Measurements from ENCODE around the gene LBX1. TPM values are rescaled to one million over a fixed set of nuclear protein-coding genes. Genes with fewer than 3 reads are reported as not detected.

LBX1 gene
- total RNA-seq, 1 experiment from 2014 or later, result 0.15 TPM

- in situ Hi-C loops (cut with HindIII; ENCODE audit: low pct_unique_long_range_greater_than_20kb, low sequenced_read_pairs), result no loop called here
- H3K4me3 ChIP-seq (ENCODE audit: low read depth in 2 of 2, low read length in 2 of 2), result no peak overlapping the region
- no peaks in the 10 kb centered on the region for H3K27me3 ChIP-seq (ENCODE audit: control insufficient read depth, insufficient read depth, low read length)
- ChIA-PET CTCF (interaction anchor here (0.6 kb wide), 1 partner anchor 174 kb away, joined by 5 read pairs; no protein-coding TSS in a partner anchor), POLR2A (no interaction called here)
- ATAC-seq (no peak), DNase-seq (ENCODE audit: low read depth, low spot score) (no peak)
- no peaks in the 10 kb centered on the region for H3K36me3 ChIP-seq (ENCODE audit: control insufficient read depth, insufficient read depth, low read length)
- BruUV-seq (replicated peaks), result no TSS peak
- no peak for TF ChIP-seq CTCF (IDR thresholded peaks at IDR 0.05)
- TF ChIP-seq TCF7L2 (IDR thresholded peaks at IDR 0.05; ENCODE audit: low read depth, low read length), result no peak
- no peak for TF ChIP-seq POLR2AphosphoS5 (IDR thresholded peaks at IDR 0.05; ENCODE audit: low read depth, low read length)
- no peak for TF ChIP-seq SIN3A (IDR thresholded peaks at IDR 0.05; ENCODE audit: borderline replicate concordance, insufficient read depth, low read depth, low read length)
- no peak for TF ChIP-seq REST (IDR thresholded peaks at IDR 0.05; ENCODE audit: insufficient read depth in 1 of 2, low read depth in 2 of 2, low read length in 1 of 2)
- no peak overlapping the region for H3K27ac ChIP-seq (ENCODE audit: low read length)
- intact Hi-C loops (cut with micrococcal nuclease; ENCODE audit: unreplicated experiment), result no loop called here
- H3K9me3 ChIP-seq (ENCODE audit: control insufficient read depth, insufficient read depth, low read depth, low read length), result peaks cover 6% of the 10 kb centered on the region; the same call in 1 of the 2 replicates
- no peaks in the 10 kb centered on the region for H3K4me1 ChIP-seq (ENCODE audit: control insufficient read depth, insufficient read depth, low read length)
These were observed 32.9 kb upstream of the LBX1 start for GRCh38 chr10:101262147-101262546.

GRCh38 chr10:101261702-101262101 lies 32.4 kb upstream of the LBX1 start:
- in situ Hi-C loops (cut with HindIII; ENCODE audit: low pct_unique_long_range_greater_than_20kb, low sequenced_read_pairs) (no loop called here), intact Hi-C loops (cut with micrococcal nuclease; ENCODE audit: unreplicated experiment) (no loop called here)
- Histone ChIP-seq H3K27me3 (ENCODE audit: control insufficient read depth, insufficient read depth, low read length) (no peaks in the 10 kb centered on the region), H3K4me1 (ENCODE audit: control insufficient read depth, insufficient read depth, low read length) (no peaks in the 10 kb centered on the region), H3K9me3 (ENCODE audit: control insufficient read depth, insufficient read depth, low read depth, low read length) (peaks cover 6% of the 10 kb centered on the region; the same call in 1 of the 2 replicates), H3K4me3 (ENCODE audit: low read depth in 2 of 2, low read length in 2 of 2) (no peak overlapping the region), H3K36me3 (ENCODE audit: control insufficient read depth, insufficient read depth, low read length) (no peaks in the 10 kb centered on the region), H3K27ac (ENCODE audit: low read length) (no peak overlapping the region)
- DNase-seq (ENCODE audit: low read depth, low spot score) (no peak), ATAC-seq (no peak)
- TF ChIP-seq CTCF (IDR thresholded peaks at IDR 0.05) (no peak), POLR2AphosphoS5 (IDR thresholded peaks at IDR 0.05; ENCODE audit: low read depth, low read length) (no peak), TCF7L2 (IDR thresholded peaks at IDR 0.05; ENCODE audit: low read depth, low read length) (no peak), SIN3A (IDR thresholded peaks at IDR 0.05; ENCODE audit: borderline replicate concordance, insufficient read depth, low read depth, low read length) (no peak), REST (IDR thresholded peaks at IDR 0.05; ENCODE audit: insufficient read depth in 1 of 2, low read depth in 2 of 2, low read length in 1 of 2) (no peak)
- POLR2A ChIA-PET, result no interaction called here
- CTCF ChIA-PET, result interaction anchor here (0.6 kb wide), 1 partner anchor 174 kb away, joined by 5 read pairs; no protein-coding TSS in a partner anchor
- BruUV-seq (replicated peaks), result no TSS peak
